RCC 7860 (cell line): Measurements from ENCODE around the gene MAML2.
A peak's percentile ranks its signal among the peaks of the same experiment; 100 is the strongest.
"Not testable (repeated sequence)": the region's sequence is repeated elsewhere in the genome, so short reads cannot be mapped to it uniquely, and the experiment has no call there.

Source experiments
- DNase-seq: peaks from one replicate; pipeline ENCODE4 v3.0.0-alpha.2; 2015; ENCODE audit warnings: low spot score
- FAIRE-seq: peaks from 2 replicates; lab custom pipeline; 2012; peaks lifted over from hg19 to GRCh38; lab: Jason Lieb, UNC

The MAML2 gene

DNA sequence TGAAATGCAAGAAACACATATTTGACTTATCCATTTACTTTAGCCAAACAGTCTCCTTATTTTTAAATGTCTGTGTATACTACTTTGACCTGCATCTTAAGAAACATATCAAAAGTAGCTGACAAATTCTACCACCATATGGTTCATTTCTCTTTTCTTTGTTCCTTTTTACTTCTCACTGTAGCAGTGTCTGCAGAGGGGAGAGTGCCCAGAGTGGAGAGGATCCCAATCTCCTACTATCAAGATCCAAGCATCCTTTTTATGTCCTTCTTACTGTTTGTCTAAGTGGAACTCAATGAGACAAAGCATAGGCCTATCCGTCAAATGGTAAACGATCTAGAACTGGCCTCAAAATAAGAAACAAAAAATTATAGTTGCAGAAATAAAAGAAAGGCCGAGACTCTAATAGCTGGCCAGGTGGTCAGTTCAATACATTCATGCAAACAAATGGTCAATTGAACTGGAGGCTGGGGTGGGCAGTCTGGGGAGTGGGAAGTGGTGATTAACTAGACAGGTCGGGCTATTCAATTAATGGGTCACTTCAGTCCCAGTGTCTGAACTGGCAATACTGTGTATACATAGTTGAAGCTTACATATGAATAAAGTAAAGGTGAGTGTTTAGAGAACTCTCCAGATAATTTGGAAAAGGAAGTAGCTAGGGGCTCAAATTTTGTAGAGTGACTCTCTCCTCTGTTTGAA, 149.1 kb downstream of the MAML2 start:
- FAIRE-seq (no peak), DNase-seq (no peak)

DNA sequence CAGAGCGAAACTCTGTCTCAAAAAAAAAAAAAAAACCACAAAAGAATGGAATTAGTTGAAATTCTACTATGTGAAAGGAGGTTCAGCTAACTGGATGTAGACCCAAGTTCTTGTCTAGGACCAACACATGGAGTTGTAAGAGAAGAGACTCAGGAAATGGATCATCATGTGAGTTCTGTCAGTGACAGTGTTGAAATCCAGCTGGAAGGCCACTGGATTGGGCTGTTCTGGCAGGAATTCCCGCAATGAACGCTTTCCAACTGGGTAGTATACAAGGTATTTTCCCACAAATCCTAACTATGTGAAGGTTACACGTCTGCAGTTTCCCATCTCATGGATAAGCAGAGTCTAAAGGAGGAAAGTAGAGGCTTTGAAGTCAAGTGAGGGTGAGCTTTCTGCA, 151.2 kb downstream of the MAML2 start:
- DNase-seq (no peak), FAIRE-seq (no peak)

DNA sequence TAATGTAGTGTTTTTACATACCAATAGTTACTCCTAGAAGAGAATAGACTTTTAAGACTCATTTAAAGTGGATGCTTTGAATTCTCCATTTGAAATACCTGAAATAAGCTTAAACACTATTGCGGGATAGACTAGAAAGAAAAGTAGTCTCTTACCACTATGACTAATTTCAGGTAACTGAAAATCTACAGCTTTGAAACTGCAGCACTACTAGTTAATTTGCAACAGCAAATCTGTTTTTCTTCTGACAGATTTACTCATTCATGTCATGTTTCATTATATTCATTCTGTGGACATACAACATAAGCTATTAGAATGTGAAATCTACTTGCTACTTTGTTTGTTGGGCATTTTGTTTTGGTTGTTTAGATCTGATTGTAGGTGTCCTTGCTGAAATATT, 153.6 kb downstream of the MAML2 start:
- DNase-seq (no peak), FAIRE-seq (no peak)

DNA sequence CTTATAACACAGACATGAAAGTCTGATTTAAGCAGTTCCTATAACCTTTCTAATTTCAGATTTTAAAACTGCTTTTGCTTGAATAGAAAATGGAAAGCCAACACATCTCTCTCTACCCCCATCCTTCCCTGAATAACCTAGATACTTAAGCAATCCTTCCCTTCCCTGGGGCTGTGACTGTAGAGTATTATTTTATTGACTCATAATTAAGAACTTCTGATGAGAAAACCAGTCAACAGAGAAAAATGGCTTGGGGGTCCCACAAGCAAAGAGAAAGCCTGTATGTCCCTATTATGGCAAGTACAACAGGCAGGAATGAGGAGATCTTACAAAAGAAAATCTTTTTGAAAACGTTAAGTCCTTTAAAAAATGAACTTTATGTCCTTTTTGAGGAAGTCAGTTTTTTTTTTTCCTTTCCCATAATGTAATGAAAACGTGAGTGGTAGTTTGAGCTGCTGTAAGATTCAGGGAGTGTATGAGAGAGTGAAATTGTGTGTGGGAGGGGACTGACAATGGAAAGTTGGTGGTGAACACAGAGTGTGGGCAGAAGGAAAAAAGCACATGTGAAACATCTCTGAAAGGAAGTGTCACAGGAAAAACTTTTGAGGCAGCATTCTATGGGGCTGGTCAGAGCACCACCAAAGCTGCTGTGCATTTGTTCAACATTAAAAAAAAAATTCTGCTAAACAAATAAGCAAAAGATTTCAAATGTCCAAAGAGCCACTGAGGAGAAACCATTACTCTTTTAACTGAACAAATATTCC, 154.6 kb downstream of the MAML2 start:
- FAIRE-seq = no peak

DNA sequence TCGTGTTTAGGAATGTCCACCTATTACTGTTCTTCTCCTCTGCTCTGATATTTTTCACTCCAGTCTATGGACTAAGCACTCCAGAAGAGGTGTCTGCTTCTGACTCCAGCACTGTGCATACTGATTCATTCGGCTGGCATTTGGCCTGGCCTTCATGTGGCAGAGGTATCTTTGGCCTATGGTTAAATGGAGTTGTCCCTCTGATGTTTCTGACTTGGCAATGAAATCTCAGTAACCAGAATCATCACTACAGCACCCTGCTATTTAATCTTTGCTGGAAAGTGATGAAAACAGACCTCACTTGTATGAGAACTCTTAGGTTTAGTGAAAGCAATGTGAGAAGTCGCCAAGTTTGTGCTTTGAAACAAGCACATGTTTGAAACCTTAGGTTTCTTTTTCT, 155.2 kb downstream of the MAML2 start:
- FAIRE-seq (peak; percentile 86), DNase-seq (peak; percentile 79)

More for the DNA sequence above, 154.6 kb downstream of the MAML2 start:
- peak; percentile 10 for DNase-seq

DNA sequence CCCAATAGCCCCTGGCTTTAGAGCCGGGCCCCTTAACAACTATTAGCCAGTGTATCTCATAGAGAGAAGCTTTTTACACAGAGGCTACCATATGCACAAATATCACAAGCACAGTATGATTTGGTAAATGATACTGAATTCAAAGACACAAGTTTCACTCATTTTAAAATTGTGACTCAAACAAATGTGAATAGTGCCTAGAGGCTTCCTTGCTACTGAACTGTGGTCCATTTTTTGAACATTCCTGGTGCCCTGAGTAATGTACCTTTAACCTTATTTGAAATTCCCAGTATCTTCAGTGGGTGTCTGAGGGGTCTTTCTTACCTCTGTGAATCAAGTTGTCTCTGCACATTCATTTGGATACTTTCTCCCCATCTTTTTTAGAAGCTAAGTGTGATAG, 156.2 kb downstream of the MAML2 start:
- no peak for FAIRE-seq
- DNase-seq = no peak

DNA sequence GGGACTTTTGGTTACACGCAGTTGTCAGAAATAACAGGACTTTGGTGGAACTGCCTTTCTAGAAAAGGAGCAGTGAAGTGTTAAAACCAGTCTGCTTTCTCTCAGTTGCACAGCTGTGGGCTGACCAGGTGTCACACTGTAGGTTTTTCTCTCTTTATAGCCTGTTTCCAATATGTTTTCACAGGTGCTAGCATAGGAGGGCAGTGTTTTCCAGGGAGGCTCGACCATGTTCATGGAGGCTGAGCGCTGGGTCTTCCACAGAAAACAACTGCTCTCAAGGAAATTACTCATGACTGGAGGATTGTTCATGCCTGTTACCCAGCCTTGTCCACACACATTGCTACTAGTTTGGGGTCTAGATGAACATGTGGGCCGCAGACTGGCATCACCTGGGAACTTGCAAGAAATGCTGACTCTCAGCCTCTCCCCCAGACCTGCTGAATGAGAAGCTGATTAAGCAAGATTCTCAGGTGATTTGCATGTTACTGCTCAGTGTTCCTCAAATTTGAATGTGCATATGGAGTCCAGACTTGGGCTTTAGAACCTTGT, 157.7 kb downstream of the MAML2 start:
- DNase-seq (no peak), FAIRE-seq (no peak)

DNA sequence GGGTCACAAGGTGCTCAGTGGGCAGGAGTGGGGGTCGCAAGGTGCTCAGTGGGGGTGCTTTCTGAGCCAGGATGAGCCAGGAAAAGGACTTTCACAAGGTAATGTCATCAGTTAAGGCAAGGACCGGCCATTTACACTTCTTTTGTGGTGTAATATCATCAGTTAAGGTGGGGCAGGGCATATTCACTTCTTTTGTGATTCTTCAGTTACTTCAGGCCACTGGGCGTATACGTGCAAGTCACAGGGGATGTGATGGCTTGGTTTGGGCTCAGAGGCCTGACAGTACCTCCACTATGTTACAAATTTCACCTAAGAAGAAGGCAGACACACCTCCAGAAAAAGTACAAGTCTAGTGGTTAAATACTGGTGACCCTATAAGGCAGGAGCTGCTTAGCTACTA, 162.1 kb downstream of the MAML2 start:
- not testable (repeated sequence) for DNase-seq

DNA sequence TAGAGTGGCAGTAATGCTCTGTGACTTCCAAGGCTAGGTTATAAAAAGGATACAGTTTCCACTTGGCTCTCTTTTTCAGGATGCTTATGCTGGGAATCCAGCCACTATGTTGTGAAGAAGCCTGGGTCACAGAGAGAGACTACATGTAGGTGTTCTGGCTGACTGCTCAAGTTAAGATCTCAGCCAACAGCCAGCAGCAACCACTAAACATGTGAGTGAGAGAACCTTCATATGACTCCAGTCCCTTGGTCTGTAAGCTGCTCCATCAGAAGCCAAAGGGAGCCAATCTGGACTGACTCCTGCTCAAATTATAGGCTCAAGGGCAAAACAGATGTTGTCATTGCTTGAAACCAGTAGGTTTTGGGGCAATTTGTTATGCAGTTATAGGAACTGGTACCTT, 162.7 kb downstream of the MAML2 start:
- FAIRE-seq (no peak), DNase-seq (no peak)

More for the DNA sequence above, 162.1 kb downstream of the MAML2 start:
- FAIRE-seq = not testable (repeated sequence)

DNA sequence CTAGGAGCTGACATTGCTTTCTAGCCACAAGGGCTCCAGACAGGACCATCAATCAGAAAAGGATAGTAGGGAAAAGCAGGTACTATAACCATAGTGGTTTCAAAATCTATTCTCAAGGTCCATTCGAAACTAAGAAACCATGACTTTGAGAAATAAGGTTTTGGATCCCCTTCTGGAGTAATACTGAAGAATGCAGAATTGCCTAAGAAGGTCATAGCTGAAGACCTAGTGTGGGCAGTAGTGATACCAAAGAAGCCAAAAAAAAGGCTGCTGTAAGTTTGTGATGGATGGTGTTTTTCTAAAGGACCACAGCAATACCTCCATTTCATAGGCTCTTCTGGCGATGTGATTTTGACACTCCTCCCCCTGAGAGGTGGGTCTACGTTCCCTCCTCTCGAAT, 163.1 kb downstream of the MAML2 start:
- FAIRE-seq (no peak), DNase-seq (no peak)

DNA sequence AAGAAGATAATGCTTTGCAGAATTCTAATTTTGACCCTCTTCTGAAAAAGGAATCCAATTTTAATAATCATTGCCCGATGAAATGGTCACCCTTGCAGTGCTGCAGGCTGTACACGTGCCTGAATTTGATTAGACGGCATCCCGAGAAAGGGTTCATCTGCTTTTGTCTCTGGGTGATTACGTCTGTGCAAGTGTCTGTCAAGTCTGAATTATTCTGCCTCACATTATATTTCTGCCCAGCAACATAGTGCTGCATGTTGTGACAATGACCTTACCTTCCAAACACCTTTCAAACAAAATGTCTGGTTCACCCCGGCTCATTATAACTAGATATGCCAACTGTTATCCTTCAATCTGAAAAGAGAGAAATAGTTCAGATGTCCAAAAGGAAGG, 164.1 kb downstream of the MAML2 start:
- no peak for DNase-seq
- FAIRE-seq = no peak

DNA sequence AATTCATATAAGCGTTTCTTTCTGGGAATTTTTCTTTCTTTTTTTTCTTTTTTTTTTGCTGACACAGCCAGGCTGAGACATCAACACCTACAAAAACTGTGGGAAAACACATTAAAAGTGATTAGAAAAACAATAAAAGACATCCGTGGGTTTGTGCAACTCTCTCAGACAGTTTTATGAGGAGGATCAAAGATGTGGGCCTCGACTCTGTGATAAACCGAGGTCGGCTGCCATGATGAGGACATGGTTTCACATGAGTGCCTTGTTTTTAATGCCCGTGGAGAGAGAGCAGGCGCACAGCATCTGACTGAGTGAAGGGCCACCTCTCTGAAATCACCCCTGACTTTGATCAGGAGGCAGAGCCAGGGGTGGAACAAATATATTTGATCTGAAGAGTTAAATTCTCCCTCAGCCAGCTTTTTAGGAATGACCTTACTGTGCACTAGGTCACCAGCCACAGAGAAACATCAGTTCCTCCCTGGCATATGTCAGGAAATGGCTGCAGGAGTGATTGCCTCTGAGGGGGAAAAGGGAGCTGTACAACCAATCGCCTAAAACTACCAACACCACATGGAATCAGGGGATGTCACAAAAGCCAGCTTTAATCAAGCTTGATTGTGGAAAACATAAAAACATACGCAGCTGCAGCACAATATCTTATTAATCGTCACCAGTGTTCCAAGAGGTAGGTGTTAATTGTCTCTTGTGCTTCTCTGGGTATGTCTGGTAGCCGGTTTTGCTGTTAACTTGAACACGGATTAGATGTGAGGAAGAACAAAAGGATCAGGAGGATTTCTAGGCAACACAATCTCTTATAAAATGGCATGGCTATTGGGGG, 164.7 kb downstream of the MAML2 start:
- no peak for DNase-seq
- FAIRE-seq = no peak

DNA sequence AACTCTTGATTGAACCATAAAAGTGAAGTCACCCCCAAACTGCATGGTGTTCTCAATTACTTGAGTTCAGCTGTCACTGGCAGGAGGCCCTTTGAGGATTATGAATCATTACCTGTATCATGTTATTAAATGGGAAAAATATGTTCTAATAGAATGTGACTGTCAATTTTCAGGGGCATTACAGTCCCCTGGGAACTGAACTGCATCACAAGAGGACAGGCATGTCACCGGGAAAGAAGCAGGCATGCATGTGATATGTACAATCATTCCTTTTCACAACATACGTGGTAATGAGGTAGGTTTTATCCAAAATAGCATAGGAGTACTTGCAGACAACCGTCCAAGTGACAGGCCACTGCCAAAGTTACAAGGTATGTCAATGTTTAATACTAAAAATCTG, 165.8 kb downstream of the MAML2 start:
- FAIRE-seq = no peak

DNA sequence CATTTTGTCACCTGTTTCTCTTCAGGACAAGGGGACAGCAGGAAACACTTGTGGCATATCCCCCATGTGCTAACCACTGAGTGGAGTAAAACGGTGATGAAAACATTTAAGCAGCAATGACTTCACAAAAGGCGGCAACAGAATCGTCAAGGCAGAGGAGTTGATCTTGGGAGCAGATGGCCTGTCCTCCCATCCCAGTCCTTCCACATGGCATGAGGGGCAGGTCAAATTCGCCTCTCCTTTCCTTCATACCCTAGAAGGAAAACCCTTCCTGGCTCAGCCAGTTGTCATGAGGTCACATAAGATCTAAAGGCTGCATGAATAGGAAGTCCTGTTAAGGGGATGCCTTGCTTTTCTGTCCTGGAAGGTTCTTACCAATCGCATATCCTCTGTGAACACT, 169.1 kb downstream of the MAML2 start:
- DNase-seq = no peak

More for the DNA sequence above, 165.8 kb downstream of the MAML2 start:
- DNase-seq = no peak

DNA sequence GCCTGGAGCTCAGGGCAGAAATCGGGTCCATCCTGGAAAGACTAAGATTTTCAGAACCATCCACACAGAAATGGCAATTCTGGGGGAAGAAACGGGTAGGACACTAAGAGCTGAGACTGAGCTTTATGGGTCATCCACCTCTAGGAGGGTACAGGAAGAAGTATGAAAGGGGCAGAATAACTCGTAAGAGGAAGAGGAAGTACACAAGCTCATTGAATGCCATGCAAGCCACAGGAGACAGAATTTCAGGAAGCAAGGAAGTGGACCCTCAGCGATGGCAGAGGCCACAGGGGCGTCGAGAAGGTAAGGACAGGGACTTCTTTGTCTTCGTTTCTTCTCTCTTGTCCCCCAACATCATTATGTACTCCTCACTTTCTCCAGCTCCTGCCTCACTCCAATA, 169.6 kb downstream of the MAML2 start:
- FAIRE-seq = no peak
- no peak for DNase-seq

More for the DNA sequence above, 169.1 kb downstream of the MAML2 start:
- no peak for FAIRE-seq

DNA sequence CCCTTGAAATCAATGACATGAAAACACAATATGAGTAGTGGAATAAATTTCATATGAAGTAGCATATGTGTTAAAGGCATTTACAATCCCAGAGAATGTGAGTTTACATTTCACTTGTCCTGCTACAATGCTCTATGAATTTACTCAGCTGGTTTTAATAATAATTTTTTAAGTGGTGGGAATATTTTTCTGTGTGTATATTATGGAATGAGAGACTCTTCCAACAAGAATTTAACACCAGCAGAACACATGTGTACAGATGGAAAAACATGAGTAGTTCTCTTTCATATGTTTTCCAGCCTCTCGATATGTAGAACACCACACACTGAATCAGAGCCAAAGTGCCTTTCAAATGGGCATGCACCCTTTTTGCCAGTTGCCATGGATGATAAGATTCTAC, 170.4 kb downstream of the MAML2 start:
- DNase-seq (no peak), FAIRE-seq (no peak)

DNA sequence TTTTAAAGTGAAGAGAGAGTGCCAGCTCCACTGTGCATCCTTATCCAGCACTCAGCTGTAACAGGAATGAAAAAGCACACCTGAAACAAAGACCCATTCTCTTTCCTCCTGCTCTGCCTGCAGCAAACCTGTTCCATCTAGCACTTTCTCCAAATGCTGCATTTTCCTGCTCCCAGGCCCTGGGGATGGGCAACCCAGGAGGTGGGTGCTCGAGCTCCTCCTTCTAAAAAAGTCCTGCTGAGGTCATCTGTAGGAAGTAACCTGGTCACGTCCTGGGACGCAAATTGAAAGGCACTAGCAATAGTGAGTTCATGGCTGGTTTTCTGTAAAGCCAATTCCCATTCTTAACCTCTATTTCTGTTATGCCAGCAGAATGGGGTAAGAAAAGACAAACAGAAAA, 173.7 kb downstream of the MAML2 start:
- no peak for DNase-seq
- FAIRE-seq = no peak

DNA sequence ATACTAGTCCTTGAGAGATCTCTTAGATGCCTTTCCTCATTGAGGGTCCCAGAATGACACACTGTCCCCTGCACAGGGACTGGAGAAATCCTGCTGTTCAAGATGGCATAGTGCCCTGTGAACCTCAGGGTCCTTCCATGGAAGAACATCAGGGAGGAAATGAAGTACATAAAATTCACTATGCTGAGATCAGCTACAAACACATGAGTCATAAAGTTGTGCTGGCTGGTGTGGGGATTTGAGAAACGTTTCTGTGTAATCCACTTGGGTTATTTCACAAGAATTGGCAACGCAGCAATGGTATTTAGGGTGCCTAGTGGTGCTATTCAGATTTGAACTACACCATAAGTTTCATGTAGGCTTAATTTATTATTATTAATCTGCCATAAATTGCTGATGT, 174.4 kb downstream of the MAML2 start:
- FAIRE-seq (no peak), DNase-seq (peak; percentile 49)

DNA sequence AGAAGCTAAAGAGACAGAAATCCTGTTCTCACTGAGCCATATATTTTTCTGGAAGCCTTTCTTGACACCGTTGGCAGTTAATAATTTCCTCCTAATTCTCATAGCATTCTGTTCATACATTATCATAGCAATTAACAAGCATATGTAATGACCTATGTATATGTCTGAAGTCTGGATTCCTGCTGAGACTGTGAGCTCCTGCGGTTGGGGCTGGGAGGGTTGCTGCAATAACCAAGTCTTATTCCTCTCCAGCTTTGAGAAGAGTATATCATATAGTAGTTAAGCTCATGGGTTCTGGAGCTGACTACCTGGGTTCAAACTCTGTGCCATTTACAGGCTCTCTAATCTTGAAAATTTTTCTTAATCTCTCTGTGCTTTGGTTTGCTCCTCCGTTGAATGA, 175.2 kb downstream of the MAML2 start:
- FAIRE-seq = no peak
- no peak for DNase-seq

DNA sequence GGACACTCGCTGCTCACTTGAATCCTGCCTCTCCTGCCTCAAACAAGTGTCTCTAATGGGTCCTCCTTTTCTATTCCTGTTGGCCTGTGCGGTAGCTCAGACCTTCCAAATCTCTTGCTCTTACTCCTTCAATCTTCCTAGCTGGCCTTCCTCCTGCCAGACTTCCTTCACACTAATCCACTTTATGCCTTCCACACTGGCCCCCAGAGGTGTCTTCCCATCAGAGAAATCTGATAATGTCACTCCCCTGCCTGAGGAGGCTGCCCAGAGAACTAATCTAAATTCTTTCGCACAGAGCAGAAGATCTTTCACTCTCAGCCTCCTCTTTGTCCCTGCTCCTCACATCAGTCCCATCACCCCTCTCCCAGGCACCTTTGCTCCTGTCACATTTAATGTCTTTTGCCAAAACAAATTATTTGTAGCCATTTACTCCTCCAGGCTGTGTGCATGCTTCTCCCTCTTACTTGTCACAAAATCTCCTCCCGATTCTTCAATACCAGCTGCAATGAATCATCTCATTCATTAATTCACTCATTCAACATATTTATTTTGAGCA, 175.7 kb downstream of the MAML2 start:
- no peak for FAIRE-seq

More for the DNA sequence above, 175.7 kb downstream of the MAML2 start:
- DNase-seq = no peak
